NCI-H510A treated with DMSO at 0.1 percent for 48 hours (cell line): Measurements from ENCODE around the gene ZSWIM7.
A peak's percentile ranks its signal among the peaks of the same experiment; 100 is the strongest.
"Not testable (repeated sequence)": the region's sequence is repeated elsewhere in the genome, so short reads cannot be mapped to it uniquely, and the experiment has no call there.

Experiments
- DNase-seq: peaks from one replicate; lab custom pipeline; 2025; lab: John Stamatoyannopoulos, UW

Gene ZSWIM7

DNA sequence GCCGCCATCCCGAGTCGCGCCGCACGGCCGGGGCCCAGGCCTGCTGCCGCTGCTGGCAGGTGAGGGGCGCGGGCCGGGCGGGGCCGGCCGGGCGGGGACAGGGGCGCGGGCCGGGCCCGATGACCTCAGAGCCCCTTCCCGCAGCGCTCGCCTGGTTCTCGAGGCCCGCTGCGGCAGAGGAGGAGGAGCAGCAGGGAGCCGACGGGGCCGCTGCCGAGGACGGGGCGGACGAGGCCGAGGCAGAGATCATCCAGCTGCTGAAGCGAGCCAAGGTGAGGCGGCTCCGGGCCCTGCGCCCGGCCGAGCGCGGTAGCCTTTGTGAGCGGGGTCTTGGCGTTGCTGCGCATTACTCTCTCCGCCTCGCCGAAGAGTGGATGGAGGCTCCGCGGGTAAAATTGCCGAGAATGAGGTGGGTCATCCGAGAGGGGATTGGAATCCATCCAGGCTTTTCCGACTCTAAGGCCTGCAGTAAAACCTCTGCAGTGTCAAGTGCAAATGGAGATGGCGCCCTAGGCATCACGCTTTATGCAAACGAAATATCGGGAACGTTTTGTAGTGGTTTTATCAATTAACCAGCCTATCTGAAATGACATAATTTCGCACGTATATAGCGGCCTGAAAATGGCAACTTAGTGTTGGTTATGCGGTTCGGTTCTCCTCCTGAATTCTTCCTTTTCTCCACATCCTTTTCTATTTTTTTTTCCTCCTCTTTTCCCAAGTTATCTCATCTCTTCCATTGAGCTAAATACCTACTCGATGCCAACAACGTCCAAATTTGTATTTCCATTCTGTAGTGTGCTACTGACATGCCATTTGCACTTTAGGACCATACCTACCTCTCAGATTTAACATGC, 697 bp upstream of the ZSWIM7 start:
- peak; percentile 35 for DNase-seq

DNA sequence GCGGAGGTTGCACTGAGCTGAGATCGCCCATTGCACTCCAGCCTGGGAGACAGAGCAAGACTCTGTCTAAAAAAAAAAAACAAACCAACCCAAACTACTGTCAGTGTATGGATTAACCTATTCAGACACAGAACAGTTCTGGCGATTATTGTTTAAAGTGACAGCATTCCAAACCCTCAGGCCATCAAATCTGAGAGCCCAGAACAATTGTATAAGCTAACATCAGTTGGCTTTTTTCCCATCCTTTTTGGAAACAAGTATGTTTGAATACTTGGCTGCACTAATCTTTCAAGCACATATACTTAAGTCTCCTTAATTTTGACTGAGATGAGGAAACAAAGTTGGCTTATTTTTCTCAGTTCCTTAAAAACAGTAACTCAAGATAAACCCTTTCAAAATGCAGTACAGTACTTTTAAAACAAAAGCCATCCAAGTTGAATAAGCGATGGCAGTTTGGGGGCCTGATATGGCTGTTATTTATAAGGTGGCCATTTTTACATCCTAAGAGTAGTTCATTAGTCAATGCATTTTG, 1.4 kb downstream of the ZSWIM7 start:
- no peak for DNase-seq

DNA sequence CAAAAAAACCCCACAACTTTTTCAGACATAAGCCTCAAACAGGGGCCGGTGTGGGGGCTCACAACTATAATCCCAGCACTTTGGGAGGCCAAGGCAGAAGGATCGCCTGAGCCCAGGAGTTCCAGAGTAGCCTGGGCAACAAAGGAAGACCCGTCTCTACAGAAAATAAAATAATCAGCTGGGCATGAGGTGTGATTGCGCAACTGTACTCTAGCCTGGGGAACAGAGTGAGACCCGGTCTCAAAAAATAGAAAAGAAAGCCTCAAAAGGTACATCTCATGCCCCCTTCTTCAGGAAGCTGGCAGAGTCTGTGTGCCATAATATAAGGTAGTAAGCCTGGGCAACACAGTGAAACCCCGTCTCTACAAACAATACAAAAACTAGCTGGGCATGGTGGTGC, 3.2 kb downstream of the ZSWIM7 start:
- no peak for DNase-seq

DNA sequence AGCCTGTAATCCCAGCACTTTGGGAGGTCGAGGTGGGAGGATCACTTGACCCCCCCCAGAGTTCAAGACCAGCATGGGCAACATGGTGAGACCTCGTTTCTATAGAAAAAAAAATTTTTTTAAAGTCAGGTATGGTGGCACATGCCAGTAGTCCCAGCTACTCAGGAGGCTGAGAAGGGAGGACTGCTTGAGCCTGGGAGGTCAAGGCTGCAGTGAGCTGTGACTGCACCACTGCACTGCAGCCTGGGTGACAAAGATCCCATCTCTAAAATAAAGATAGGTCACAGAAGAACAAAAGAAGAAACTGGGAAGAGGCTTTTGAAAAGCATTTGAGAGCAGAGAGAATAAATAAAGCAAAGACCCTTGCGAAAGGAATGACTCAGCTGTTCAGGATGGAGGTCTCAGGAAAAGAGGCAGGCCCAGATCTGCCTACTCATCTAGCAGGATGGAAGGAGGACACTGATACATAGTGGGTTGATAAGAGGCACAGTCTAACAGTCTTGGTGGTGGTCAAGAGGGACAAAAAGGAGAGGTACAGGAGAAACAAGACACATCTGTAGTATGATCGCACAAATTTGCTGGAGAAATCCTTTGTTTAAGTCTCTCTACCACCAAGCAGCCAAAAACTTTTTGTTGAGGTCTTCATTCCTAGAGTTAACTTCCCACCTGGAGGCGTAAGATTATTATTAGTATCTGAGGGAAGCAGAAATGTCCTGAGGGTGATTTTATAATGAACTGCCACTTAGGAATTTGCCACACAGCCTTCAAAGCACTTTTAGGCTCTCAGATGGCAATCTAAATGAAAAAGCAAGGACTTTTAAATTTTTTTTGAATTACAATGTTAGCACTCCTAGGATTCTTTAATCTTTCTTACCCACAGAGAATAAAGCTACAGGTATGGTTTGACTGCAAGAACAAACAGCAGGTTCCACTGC, 17.6 kb downstream of the ZSWIM7 start:
- no peak for DNase-seq

DNA sequence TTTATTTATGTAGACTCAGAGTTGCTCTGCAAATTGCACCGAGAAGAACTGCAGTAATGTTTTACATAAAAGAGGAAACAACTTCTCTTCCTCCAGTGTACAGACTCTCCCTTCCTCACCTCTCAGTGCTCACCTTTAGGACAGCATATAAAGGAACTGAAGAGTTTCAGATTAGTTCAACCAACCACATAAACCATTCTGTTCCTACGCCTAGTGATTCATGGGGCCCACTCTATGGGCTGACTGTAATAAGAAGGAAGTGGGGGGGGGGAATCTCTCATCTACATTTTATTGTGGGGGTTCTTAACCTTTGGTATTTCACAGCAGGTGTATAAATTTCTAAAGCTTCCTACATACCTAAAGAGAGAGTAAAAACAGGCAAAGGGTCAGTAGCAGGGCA, 18.3 kb downstream of the ZSWIM7 start:
- no peak for DNase-seq

DNA sequence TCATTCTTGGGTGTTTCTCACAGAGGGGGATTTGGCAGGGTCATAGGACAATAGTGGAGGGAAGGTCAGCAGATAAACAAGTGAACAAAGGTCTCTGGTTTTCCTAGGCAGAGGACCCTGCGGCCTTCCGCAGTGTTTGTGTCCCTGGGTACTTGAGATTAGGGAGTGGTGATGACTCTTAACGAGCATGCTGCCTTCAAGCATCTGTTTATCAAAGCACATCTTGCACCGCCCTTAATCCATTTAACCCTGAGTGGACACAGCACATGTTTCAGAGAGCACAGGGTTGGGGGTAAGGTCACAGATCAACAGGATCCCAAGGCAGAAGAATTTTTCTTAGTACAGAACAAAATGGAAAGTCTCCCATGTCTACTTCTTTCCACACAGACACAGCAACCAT, 20.5 kb downstream of the ZSWIM7 start:
- not testable (repeated sequence) for DNase-seq

DNA sequence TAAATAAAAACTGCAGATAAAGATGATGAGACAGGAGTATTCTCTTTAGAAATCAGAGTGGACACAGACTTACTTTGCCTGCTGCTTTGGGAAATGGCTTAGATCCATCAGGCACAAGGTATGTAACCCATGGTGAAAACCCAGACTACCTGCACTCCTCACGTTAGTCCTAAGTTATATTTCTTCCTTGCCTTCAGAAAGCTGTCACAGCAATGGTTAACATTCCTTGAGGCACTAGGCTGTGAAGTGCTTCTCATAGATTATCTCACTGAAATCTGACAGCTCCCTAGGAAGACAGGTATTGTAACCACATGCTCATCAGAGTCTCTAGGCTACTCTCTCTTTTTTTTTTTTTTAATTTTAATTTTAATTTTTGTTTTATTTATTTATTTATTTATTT, 20.9 kb downstream of the ZSWIM7 start:
- no peak for DNase-seq

DNA sequence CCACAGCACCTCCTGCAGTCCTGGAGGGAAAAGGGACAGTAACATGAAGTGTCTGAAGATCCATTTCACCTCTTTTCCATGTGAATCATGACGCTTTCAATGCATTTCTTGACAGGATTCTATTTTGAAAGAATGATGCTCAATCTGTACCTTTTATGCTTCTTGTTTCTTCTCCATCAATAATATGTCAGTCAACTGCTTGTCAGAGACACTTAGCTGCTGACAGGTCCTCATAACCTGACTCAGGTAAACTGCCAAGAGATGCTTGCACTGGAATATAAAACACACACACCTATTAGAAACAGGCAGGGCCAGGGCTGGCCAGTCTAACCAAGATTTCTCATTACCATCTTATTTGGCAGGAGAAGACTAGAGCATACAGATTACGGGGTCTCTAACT, 21.6 kb downstream of the ZSWIM7 start:
- DNase-seq = no peak

DNA sequence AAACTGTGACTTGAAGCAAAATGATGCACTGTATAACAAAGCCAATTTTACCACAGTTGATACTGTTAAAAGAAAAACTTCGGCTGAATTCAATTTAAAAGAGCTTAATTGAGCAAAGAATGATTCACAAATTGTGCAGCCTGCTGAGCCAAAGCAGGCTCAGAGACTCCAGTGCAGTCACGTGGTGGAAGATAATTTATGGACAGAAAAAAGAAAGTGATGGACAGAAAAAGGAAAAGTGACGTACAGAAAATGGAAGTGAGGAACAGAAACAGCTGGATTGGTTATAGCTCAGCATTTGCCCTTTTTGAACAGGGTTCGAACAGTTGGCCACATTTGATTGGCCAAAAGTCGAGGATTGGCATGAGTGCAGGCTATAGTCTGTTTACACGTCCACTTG, 25.7 kb downstream of the ZSWIM7 start:
- no peak for DNase-seq

DNA sequence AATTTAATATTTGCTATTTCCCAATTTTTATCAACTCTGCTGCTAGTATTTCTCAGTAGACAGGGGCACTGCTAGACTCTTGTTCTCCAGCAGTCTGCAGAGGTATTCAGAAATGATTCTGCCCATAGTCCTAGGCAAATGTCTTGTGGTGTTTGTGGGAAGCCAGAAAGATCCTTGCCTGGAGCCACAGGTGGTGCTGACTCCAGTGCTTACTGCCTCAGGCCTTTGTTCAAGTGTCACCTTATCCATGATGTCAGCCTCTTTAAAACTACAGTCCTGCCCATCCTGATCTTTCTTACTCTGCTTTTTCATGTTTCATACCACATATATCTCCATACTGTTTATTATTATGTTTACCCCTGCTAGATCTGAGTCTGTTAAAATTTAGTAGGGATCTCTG, 26.5 kb downstream of the ZSWIM7 start:
- DNase-seq = no peak

DNA sequence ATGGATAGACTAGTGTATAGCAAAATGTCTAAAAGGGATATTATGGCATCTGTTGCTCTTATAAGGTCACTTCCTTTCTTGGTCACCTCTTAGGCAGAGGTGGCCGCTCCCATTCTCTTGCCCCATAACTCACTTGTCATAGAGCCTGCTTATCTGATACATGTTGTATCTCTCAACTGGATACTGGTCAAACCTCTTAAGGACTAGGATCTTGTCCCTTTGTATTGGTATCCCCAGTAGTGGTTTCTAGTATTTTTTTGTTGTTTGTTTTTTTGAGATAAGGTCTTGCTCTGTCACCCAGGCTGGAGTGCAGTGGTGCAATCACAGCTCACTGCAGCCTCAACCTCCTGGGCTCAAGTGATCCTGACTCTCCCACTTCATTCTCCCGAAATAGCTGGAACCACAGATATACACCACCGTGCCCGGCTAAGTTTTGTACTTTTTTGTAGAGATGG, 27.0 kb downstream of the ZSWIM7 start:
- no peak for DNase-seq

DNA sequence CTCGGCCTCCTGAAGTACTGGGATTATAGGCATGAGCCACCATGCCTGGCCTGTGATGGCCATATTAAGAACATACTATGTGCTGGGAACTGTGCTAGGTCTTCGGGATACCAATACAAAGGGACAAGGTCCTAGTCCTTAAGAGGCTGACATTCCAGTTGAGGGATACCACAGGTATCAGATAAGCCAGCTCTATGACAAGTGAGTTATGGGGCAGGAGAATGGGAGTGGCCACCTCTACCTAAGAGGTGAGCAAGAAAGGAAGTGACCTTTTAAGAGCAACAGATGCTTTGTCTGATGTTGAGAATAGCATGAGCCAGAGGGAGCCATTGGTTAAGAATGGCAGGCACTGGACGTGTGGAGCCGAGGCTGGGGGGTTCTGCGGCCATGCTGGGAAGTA, 27.6 kb downstream of the ZSWIM7 start:
- no peak for DNase-seq

DNA sequence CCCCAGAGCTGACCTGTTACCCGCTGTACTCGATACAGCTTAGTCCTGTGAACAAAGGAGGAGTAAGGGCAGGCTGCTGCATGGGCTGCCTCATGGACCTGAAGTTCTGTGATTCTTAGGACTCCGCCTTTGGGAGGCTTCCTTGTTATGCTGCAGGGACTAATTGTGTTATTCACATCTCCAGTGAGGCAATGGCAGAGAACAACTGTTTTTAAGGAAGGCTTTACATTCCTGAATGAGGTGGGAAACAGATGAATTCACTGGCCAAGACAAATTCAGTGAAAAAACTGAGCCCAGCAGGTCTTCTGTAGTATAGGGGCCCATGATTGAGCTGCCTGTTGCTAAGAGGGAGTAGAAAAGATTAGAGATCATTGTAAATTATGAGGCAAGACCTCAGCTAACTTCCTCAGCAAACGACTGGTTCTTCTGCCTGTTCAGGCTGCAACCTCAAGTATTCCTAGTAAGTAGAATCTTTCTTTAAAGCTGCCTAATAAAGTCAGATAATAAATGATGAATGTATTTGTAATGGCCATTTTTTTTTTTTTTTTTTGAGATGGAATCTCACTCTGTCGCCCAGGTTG, 28.3 kb downstream of the ZSWIM7 start:
- DNase-seq = no peak

DNA sequence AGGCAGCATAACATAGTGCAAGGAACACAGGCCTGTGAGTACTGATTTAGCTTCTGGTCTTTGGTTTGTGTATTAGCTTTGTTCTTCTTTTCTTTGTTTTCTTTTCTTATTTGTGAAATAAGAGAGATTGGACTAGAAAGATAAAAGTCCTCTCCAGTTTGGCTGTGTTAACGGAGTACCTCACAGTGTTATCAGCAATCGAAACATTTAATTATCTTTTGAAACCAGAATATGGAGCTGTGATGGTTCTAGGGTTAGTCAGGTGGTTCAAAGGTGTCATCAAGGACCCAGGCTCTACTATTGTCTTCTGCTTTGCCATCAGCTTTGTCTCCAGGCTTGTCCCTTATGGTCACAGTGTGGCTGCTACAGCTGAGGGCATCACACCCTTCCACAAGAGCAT, 29.0 kb downstream of the ZSWIM7 start:
- DNase-seq = no peak

DNA sequence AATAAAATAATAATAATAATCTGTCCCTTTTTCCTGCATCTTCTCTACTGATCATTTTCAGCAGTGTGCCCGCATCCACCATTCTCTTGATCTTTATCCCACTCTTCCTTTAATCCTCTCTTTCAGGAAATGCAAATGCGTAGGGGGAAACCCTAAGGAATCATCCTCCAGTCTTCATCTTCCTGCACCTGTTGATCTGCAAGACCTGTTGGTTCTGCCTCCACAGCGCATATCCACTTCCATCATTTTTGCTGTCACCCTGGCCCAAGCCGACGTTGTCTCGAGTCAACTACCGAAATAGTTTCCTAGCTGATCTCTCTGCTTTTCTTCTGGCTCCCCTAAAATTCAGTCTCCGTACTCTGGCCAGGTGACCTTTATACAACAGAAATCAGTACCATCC, 30.0 kb downstream of the ZSWIM7 start:
- no peak for DNase-seq

DNA sequence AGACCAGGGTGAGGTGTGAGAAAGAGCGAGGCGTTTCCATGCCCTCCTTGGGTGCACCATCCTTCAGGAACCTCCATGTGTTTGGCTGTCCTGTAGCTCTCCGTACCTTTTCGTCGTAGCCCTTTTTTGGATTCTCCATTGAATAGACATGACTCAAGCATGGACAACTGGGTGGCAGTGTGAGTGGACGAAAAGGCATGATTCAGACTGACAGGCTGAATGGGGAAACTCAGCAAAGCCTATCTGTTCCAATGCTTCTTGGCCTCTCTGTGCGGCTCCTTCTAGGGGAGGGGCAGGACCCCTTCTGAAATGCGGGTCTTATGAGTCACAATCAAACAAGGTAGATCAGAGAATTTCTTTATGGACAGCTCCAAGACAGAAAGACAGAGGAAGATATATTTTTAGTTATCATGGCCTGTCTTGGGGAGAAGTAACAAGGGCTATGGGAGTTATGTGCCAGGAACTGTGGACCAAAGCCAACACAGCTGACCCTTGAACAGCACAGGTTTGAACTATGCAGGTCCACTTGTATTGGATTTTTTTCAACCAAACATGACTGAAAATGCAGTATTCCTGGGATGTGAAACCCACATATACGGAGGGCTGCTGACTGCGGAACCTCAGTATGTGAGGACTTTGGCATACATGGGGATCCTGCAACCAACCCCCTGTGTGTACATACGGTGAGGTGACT, 31.7 kb downstream of the ZSWIM7 start:
- no peak for DNase-seq

DNA sequence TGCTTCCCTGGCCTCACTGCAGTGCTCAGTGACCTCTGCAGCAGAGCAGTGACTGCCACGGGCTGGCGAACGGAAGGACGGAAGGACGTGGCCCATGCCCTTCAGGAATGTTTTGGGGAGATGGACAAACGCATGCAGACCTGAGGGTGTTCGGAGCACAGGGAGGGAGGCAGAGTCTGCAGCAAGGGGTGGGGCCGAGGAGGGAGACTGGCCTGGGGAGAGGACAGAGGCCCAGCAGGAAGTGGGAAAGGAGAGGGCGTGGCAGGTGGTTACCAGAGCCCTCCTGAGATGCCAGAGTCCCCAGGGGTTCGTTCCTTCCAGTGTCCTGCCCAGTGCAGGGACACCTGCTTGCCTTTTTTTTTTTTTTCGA, 32.6 kb downstream of the ZSWIM7 start:
- DNase-seq = peak; percentile 51

DNA sequence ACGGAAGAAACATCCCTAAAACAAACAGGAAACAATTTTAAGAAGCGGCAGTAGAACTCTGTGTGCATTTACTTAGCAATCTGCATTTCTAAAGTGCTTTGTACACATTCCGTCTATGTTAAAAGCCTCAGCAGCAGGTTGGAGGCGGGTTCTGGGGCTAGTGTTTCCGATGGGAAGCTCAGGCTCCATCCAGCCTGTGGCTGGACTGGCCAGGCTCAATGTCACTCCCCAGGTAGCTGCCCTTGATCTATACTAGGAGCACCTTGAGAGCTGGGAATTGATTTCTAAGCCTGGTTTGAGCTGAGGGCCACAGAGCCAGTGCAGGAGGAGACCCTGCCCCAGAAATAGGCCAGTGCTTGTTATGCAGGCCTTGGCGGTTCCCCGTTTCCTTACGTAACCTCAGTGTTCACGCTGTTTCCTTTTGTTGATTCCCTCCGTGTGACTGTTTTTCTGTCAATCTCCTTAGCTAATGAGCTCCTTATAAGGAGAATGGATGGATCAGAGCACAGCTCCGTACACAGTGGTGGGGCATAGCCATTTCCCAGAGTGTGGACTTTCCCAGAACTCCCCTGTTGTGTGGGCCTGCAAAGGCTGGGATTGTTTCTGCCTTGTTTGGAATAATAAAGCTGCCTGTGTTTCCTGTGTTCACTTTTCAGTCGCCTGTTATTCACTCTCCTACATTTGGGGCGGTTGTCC, 33.2 kb downstream of the ZSWIM7 start:
- DNase-seq = peak; percentile 89

DNA sequence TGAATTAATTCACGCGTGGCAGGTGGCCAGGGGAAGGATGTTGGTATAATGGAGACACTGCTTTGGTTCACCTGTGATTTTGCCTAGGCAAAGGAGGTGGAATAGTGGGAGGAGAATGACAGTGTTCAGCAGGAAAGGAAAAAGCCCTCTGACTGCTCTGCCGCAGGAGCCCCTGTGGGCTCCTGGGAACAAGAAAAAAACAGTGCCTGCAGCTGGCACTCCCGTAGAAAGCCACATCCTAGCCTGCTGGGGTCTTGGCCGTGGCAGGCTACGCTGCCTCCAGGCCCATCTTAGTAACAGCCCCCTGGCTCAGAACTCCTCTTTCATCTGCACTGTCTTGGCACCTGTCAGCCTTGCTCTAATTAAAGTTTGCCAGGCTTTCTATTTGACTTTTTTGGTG, 34.0 kb downstream of the ZSWIM7 start:
- DNase-seq = peak; percentile 11

DNA sequence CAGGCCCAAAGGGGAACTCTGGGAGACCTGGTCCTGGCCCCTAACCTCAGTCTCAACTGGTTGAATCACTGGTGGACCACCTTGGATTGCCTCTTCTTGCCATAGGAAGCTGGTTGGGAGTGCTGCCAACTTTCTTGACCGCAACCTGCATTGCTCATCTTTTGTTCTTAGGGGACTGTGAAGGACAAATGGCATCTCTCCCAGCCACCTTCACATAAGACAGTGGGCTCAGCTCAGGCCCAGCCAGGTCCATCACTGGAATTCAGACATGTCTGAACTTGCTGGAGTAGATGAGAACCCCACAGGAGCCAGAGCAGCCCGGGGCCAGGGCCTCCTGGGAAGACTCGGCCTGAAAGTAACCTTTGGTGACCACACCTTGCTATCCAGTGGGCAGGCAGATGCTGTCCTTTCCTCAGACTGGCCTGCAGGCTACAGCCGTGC, 35.8 kb downstream of the ZSWIM7 start:
- DNase-seq = no peak

DNA sequence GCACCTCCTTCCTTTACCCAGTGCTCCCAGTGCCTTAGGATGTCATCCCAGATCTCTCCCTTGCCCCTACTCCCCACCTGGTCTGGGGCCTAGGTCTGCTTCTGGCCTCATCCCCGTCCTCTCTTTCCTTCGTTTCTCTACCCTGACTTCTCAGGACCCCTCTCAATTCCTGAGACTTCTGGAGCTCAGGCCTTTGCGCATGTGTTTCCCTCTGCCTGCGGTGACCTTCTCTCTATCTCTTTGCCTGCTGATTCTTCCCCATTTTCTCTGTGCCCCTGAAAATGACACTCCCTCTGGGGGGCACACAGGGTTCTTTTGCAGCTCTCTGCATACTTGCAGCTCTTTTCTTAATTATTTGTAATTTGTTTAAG, 41.0 kb downstream of the ZSWIM7 start:
- DNase-seq = no peak
